ENCODE measurements around the gene NAA80.
A peak's percentile ranks its signal among the peaks of the same experiment; 100 is the strongest.
"Not testable (repeated sequence)": the region's sequence is repeated elsewhere in the genome, so short reads cannot be mapped to it uniquely, and the experiment has no call there.

NAA80 gene

GRCh38 chr3:50314342-50314741 is 15.1 kb upstream of the NAA80 start:
- Histone ChIP-seq H3K27me3 (ENCODE audit: control insufficient read depth, low read length) (no peaks in the 10 kb centered on the region), H3K79me2 (ENCODE audit: control insufficient read depth, low read length) (no peaks in the 10 kb centered on the region), H3K27ac (ENCODE audit: low read depth, low read length) (no peak overlapping the region), H3F3A (ENCODE audit: control insufficient read depth, insufficient read depth) (no peaks in the 10 kb centered on the region; the same call in 1 of the 2 replicates), H3K4me3 (ENCODE audit: low read length) (no peak overlapping the region), H4K20me1 (ENCODE audit: control insufficient read depth, insufficient read depth, low read depth, low read length) (no peaks in the 10 kb centered on the region), H3K9me3 (ENCODE audit: control insufficient read depth, insufficient read depth, low read length) (no peaks in the 10 kb centered on the region), H3K36me3 (ENCODE audit: control insufficient read depth, low read length) (peaks cover 8% of the 10 kb centered on the region), H3K4me1 (ENCODE audit: control insufficient read depth, low read length) (peaks cover 6% of the 10 kb centered on the region; the same call in 1 of the 2 replicates), H3K4me2 (ENCODE audit: low read length) (no peak overlapping the region), H3K9me2 (replicated peaks; ENCODE audit: control insufficient read depth, low read length) (no peaks in the 10 kb centered on the region)
- TF ChIP-seq EZH2phosphoT487 (IDR thresholded peaks at IDR 0.05; ENCODE audit: borderline replicate concordance, low read length) (no peak), CTCF (IDR thresholded peaks at IDR 0.05; ENCODE audit: low read depth, low read length, poor library complexity, severe bottlenecking) (no peak)

GRCh38 chr3:50312041-50312440 is 12.8 kb upstream of the NAA80 start:
- H3F3A ChIP-seq (ENCODE audit: control insufficient read depth, insufficient read depth); H3K27me3 ChIP-seq (ENCODE audit: control insufficient read depth, low read length); H3K4me3 ChIP-seq (ENCODE audit: low read length); H4K20me1 ChIP-seq (ENCODE audit: control insufficient read depth, insufficient read depth, low read depth, low read length); H3K4me2 ChIP-seq (ENCODE audit: low read length); H3K9me3 ChIP-seq (ENCODE audit: control insufficient read depth, insufficient read depth, low read length); H3K79me2 ChIP-seq (ENCODE audit: control insufficient read depth, low read length); H3K36me3 ChIP-seq (ENCODE audit: control insufficient read depth, low read length); H3K4me1 ChIP-seq (ENCODE audit: control insufficient read depth, low read length); H3K9me2 ChIP-seq (replicated peaks; ENCODE audit: control insufficient read depth, low read length); H3K27ac ChIP-seq (ENCODE audit: low read depth, low read length): not testable (repeated sequence)

GRCh38 chr3:50304601-50305000 is 5.4 kb upstream of the NAA80 start:
- Histone ChIP-seq H3K9me2 (replicated peaks; ENCODE audit: control insufficient read depth, low read length) (no peaks in the 10 kb centered on the region), H3K4me3 (ENCODE audit: low read length) (no peak overlapping the region), H3K27me3 (ENCODE audit: control insufficient read depth, low read length) (no peaks in the 10 kb centered on the region), H3K4me2 (ENCODE audit: low read length) (peak overlapping the region; percentile 8), H3F3A (ENCODE audit: control insufficient read depth, insufficient read depth) (peaks cover 7% of the 10 kb centered on the region), H3K79me2 (ENCODE audit: control insufficient read depth, low read length) (no peaks in the 10 kb centered on the region), H3K4me1 (ENCODE audit: control insufficient read depth, low read length) (peaks cover 17% of the 10 kb centered on the region), H3K9me3 (ENCODE audit: control insufficient read depth, insufficient read depth, low read length) (no peaks in the 10 kb centered on the region), H3K27ac (ENCODE audit: low read depth, low read length) (peak overlapping the region; percentile 2; the same call in 1 of the 2 replicates), H4K20me1 (ENCODE audit: control insufficient read depth, insufficient read depth, low read depth, low read length) (no peaks in the 10 kb centered on the region), H3K36me3 (ENCODE audit: control insufficient read depth, low read length) (no peaks in the 10 kb centered on the region)
- TF ChIP-seq EZH2phosphoT487 (IDR thresholded peaks at IDR 0.05; ENCODE audit: borderline replicate concordance, low read length) (no peak), CTCF (IDR thresholded peaks at IDR 0.05; ENCODE audit: low read depth, low read length, poor library complexity, severe bottlenecking) (no peak)

GRCh38 chr3:50303013-50303815 is 4.0 kb upstream of the NAA80 start, which contains the start of gene HYAL1:
Gene HYAL1 (minus strand): TSS chr3:50303574. CDS start chr3:50302956, 618 bp downstream.
- Histone ChIP-seq H3K27ac (ENCODE audit: low read depth, low read length) (no peak within 1 kb of the TSS), H3K27me3 (ENCODE audit: control insufficient read depth, low read length) (no peaks in the 10 kb centered on the region), H3K4me3 (ENCODE audit: low read length) (no peak within 1 kb of the TSS)

More at GRCh38 chr3:50303013-50303815, 4.0 kb upstream of the NAA80 start, which contains the start of gene HYAL1:
- H3K4me2 ChIP-seq (ENCODE audit: low read length): no peak within 1 kb of the TSS
- H3K79me2 ChIP-seq (ENCODE audit: control insufficient read depth, low read length): 0 out of 2 replicates have a peak, but pooled peaks cover 2% of the 10 kb centered on the region
- no peaks in the 10 kb centered on the region for H3K9me3 ChIP-seq (ENCODE audit: control insufficient read depth, insufficient read depth, low read length)
- no peaks in the 10 kb centered on the region for H3K9me2 ChIP-seq (replicated peaks; ENCODE audit: control insufficient read depth, low read length)
- H3F3A ChIP-seq (ENCODE audit: control insufficient read depth, insufficient read depth): peaks cover 7% of the 10 kb centered on the region
- TF ChIP-seq CTCF (IDR thresholded peaks at IDR 0.05; ENCODE audit: low read depth, low read length, poor library complexity, severe bottlenecking) (no peak), EZH2phosphoT487 (IDR thresholded peaks at IDR 0.05; ENCODE audit: borderline replicate concordance, low read length) (no peak)
- no peaks in the 10 kb centered on the region for H3K36me3 ChIP-seq (ENCODE audit: control insufficient read depth, low read length)
- H3K4me1 ChIP-seq (ENCODE audit: control insufficient read depth, low read length): peaks cover 22% of the 10 kb centered on the region
- H4K20me1 ChIP-seq (ENCODE audit: control insufficient read depth, insufficient read depth, low read depth, low read length): no peaks in the 10 kb centered on the region

All from DOHH2 (cell line).